ENCODE measurements around the gene ATP2C2.

GRCh38 chr16:84390131-84390785 is 21.9 kb downstream of the ATP2C2 start:
- TF ChIP-seq, protein P1, sequence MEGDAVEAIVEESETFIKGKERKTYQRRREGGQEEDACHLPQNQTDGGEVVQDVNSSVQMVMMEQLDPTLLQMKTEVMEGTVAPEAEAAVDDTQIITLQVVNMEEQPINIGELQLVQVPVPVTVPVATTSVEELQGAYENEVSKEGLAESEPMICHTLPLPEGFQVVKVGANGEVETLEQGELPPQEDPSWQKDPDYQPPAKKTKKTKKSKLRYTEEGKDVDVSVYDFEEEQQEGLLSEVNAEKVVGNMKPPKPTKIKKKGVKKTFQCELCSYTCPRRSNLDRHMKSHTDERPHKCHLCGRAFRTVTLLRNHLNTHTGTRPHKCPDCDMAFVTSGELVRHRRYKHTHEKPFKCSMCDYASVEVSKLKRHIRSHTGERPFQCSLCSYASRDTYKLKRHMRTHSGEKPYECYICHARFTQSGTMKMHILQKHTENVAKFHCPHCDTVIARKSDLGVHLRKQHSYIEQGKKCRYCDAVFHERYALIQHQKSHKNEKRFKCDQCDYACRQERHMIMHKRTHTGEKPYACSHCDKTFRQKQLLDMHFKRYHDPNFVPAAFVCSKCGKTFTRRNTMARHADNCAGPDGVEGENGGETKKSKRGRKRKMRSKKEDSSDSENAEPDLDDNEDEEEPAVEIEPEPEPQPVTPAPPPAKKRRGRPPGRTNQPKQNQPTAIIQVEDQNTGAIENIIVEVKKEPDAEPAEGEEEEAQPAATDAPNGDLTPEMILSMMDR (IDR thresholded peaks at IDR 0.05): no peak
- no peak for TF ChIP-seq POLR2A (IDR thresholded peaks at IDR 0.05)
